Lower leg skin (tissue), 3 donors: ENCODE results near the gene TNN.

Experiments used
- POLR2A ChIP-seq, 2 donors: fragments of 450-650 bp; IDR thresholded peaks; one replicate each; pipeline ENCODE4 v1.6.1; 2016 to 2017; ENCODE audit warnings: antibody characterized with exemption in 2 of 2, mild to moderate bottlenecking in 1 of 2, moderate library complexity in 1 of 2
- TF ChIP-seq, protein P1 (sequence below), 3 donors: fragments of 450-650 bp; IDR thresholded peaks; one replicate each; pipeline ENCODE4 v1.5.1; 2016; ENCODE audit warnings: antibody characterized with exemption in 3 of 3, mild to moderate bottlenecking in 3 of 3, moderate library complexity in 2 of 3

DNA sequence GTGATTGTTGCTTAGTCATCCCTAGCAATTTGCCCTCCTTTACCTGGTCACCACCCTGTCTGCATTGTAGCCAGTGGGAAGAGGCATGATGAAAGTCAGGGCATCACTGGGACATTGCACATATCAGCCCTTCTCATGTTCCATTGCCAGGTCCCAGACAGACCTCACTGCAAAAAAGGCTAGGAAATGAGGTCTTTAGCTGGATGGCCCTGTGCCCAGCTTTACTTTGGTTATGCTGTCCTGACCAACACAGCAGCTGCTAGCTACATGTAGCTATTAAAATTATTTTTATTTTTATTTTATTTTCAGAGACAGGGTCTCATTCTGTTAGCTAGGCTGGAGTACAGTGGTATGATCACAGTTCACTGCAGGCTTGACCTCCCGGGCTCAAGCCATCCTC, 52.9 kb downstream of the TNN start:
- TF ChIP-seq, protein P1, sequence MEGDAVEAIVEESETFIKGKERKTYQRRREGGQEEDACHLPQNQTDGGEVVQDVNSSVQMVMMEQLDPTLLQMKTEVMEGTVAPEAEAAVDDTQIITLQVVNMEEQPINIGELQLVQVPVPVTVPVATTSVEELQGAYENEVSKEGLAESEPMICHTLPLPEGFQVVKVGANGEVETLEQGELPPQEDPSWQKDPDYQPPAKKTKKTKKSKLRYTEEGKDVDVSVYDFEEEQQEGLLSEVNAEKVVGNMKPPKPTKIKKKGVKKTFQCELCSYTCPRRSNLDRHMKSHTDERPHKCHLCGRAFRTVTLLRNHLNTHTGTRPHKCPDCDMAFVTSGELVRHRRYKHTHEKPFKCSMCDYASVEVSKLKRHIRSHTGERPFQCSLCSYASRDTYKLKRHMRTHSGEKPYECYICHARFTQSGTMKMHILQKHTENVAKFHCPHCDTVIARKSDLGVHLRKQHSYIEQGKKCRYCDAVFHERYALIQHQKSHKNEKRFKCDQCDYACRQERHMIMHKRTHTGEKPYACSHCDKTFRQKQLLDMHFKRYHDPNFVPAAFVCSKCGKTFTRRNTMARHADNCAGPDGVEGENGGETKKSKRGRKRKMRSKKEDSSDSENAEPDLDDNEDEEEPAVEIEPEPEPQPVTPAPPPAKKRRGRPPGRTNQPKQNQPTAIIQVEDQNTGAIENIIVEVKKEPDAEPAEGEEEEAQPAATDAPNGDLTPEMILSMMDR (IDR thresholded peaks at IDR 0.05): no peak
- no peak for TF ChIP-seq POLR2A (IDR thresholded peaks at IDR 0.05)
